GM12864 (cell line): ENCODE measurements around the gene DFFB.

Experiments used
- DNase-seq: peaks from one replicate; pipeline ENCODE4 v3.0.0-alpha.2; 2011; ENCODE audit warnings: low read depth
- H3K4me3 ChIP-seq: 2 replicates; pipeline ENCODE4 v1.5.1; 2011; ENCODE audit warnings: mild to moderate bottlenecking, low read depth, low read length, control low read depth
- CTCF ChIP-seq: IDR thresholded peaks from 2 replicates; pipeline ENCODE4 v1.5.1; 2011; ENCODE audit warnings: low read depth, mild to moderate bottlenecking, moderate library complexity, low read length, control low read depth, inconsistent platforms; ENCODE audit errors: missing control alignments

Gene DFFB

GRCh38 chr1:3879787-3880428 lies 22.6 kb downstream of the DFFB start:
- no peak overlapping the region for H3K4me3 ChIP-seq
- TF ChIP-seq CTCF, result no peak
- DNase-seq, result no peak

DNA sequence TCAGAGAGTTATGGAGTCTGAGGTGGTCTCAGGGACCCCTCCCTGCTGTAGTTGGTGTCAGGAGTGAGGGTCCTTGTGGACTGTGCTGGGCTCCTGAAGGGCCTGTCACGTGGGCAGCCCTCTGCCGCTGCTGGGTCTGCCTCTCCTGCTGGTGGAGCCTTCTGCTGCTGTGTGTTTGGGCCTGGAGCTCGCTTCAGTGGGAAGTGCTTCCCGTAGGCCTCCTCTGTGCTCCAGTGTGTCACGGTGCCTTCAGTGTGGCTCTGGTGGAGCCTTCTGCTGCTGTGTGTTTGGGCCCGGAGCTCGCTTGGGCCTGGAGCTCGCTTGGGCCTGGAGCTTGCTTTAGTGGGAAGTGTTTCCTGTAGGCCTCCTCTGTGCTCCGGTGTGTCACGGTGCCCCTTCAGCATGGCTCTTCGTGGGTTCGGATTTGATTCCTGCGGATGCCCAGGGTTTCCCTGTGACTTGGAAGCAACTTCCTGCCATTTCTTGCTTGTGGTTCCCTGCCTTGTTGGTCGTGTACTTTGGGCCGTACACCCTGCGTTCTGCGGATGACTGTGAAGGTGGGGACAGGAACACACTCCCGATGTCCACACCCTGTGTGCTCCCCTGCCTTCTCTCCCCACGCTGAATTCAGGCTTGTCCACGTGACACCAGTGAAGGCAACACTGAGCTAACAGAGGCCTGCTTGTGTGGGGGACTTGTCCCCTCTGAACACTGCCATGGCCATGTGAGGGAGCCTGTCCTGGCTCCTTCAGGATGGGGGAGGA lies 23.3 kb downstream of the DFFB start:
- no peak overlapping the region for H3K4me3 ChIP-seq
- DNase-seq, result no peak
- TF ChIP-seq CTCF, result no peak

DNA sequence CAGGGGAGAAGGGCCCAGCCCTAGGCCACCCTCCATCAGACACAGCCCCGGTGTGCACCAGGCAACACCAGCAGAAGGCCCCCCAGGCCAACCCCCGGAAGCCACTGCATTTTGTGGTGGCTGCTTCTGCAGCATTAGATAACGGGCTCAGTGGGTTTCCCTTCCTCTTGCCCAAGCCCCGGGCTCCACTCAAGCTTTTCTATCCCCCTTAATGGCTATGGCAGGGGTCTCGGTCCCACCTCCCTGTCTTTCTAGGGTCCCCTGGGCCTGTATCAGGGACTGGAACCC lies 23.9 kb downstream of the DFFB start:
- no peak for DNase-seq
- TF ChIP-seq CTCF, result no peak
- H3K4me3 ChIP-seq, result no peak overlapping the region

- no peak for DNase-seq
- H3K4me3 ChIP-seq, result no peak overlapping the region
- TF ChIP-seq CTCF, result no peak
Observed at GRCh38 chr1:3883194-3883925, 26.1 kb downstream of the DFFB start.

GRCh38 chr1:3884966-3885365 lies 27.7 kb downstream of the DFFB start:
- TF ChIP-seq CTCF, result no peak
- no peak for DNase-seq
- no peak overlapping the region for H3K4me3 ChIP-seq

GRCh38 chr1:3885611-3886010 lies 28.3 kb downstream of the DFFB start:
- no peak for TF ChIP-seq CTCF
- no peak overlapping the region for H3K4me3 ChIP-seq
- DNase-seq, result no peak
